ENCODE data around the gene SLC38A3.

SLC38A3 gene

DNA sequence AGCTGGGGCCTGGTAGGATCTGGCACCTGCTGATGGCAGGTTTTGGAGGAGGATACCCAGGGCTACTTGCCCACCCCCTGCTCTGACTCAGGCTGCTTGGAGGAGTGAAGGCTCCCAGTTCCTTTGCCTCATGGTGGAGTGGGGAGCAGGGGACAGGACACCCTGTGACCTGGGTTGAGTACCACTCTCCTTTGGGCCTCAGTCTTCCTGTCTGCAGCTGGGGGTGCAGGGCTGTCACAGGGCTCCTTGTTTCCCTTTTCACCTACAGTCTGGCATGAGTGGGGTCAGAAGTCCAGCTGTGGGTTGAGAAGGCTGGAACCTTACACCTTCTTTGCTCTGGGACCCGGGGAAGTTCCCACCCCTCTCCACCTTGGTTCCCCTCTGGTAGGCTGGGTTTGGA is 35.2 kb upstream of the SLC38A3 start:
- H3K27me3 ChIP-seq (ENCODE audit: control insufficient read depth, insufficient read depth, low read length) = no peaks in the 10 kb centered on the region
- peaks cover 11% of the 10 kb centered on the region for H3K36me3 ChIP-seq (ENCODE audit: control insufficient read depth, insufficient read depth, low read length)
- H3K4me3 ChIP-seq (ENCODE audit: low read depth, low read length) = no peak overlapping the region
- peaks cover 58% of the 10 kb centered on the region for H3K4me1 ChIP-seq (ENCODE audit: control insufficient read depth, insufficient read depth, low read length)
- no peak overlapping the region for H3K9ac ChIP-seq (ENCODE audit: low read length)
- H3K9me3 ChIP-seq (ENCODE audit: control insufficient read depth, insufficient read depth, low read depth, low read length) = no peaks in the 10 kb centered on the region
- H3K27ac ChIP-seq (ENCODE audit: low read depth, low read length) = no peak overlapping the region

DNA sequence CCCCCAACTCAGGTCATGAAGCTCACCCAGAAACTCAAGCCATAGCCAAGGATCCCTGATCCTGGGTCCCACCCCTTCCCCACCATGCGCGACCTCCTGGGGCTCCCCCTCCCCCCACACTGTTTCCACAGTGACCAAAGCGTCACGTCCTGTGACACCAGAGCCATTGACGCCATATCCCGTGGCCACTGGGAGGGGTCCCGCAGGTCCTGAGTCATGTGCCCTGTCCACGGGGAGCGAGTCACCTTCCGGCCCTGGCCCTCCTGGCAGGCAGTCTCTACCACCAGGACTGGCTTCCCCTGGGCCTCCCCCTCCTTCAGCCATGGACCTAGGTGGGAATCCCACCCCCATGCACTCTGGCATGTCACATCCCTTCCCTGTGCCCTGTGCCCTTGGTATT is 34.4 kb upstream of the SLC38A3 start:
- Histone ChIP-seq H3K36me3 (ENCODE audit: control insufficient read depth, insufficient read depth, low read length) (peaks cover 18% of the 10 kb centered on the region), H3K4me3 (ENCODE audit: low read depth, low read length) (no peak overlapping the region), H3K27me3 (ENCODE audit: control insufficient read depth, insufficient read depth, low read length) (no peaks in the 10 kb centered on the region), H3K9ac (ENCODE audit: low read length) (no peak overlapping the region), H3K4me1 (ENCODE audit: control insufficient read depth, insufficient read depth, low read length) (peaks cover 50% of the 10 kb centered on the region), H3K27ac (ENCODE audit: low read depth, low read length) (peak overlapping the region; percentile 33; the same call in 1 of the 2 replicates), H3K9me3 (ENCODE audit: control insufficient read depth, insufficient read depth, low read depth, low read length) (no peaks in the 10 kb centered on the region)

DNA sequence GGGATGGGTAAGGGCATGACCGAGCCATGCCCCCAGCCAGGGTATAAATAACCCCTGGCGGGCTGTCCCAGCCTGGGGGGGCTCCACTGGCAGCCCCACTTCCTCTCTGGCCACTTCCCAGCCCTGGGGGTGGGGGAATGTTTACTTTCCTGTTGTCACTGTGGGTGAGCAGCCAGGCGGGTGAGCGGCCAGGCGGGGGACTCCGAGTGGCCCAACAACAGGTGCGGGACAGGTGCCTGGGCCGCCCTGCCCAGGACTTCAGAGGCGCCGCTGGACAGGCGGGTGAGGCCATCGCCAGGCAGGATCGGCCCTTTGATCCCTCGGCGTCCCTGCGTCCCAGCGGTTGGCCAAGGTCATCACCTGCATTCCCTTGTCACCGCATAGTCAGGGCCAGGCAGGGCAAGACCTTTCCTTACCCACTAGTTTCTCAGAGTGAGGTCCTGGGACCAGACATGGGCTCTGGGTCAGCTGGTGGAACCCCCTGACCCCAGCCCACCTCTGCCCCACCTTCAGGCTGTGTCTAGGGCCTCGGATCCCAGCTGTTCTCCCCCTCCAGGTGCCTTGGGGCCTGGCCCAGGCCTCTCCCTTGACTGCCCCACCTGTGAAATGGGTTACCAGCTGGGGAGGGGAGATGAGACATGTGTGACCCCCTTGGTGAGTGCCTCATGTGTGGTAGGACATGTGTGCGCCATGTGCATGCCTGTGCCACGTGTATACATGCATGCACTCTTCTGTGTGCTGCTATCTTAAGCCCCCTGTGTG is 33.4 kb upstream of the SLC38A3 start:
- Histone ChIP-seq H3K27me3 (ENCODE audit: control insufficient read depth, insufficient read depth, low read length) (no peaks in the 10 kb centered on the region), H3K9me3 (ENCODE audit: control insufficient read depth, insufficient read depth, low read depth, low read length) (no peaks in the 10 kb centered on the region), H3K36me3 (ENCODE audit: control insufficient read depth, insufficient read depth, low read length) (peaks cover 27% of the 10 kb centered on the region), H3K27ac (ENCODE audit: low read depth, low read length) (no peak overlapping the region), H3K4me1 (ENCODE audit: control insufficient read depth, insufficient read depth, low read length) (peaks cover 40% of the 10 kb centered on the region), H3K4me3 (ENCODE audit: low read depth, low read length) (no peak overlapping the region), H3K9ac (ENCODE audit: low read length) (no peak overlapping the region)

DNA sequence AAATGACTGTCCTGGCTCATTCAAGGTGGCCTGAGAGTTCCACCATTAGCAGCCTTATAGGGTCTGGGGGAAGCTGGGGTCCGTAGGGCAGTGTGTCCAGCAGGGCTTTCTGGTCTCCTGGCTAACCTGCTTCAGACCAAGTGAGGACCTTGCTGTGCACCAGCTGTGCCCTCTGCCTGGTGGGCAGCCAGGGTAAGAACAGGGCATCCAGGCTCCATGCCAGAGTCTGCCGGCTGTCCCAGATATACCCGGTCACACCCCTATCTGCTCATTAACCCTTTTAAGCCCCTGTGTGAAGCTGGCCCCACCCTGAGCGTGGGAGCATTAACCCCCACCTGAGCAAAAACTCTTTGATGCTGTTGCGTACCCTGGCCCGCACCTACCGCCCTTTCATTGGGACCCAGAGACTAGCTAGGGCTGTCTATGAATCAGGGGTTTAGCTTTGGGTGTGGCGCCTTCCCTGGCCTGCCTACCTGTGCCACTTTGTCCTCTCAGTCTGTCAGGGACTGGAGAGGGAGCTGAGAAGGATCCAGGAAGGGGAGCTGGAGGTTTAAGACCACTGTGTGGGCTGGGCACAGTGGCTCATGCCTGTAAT is 32.3 kb upstream of the SLC38A3 start:
- peaks cover 31% of the 10 kb centered on the region; the same call in 1 of the 2 replicates for H3K4me1 ChIP-seq (ENCODE audit: control insufficient read depth, insufficient read depth, low read length)
- H3K36me3 ChIP-seq (ENCODE audit: control insufficient read depth, insufficient read depth, low read length) = peaks cover 35% of the 10 kb centered on the region
- no peaks in the 10 kb centered on the region for H3K9me3 ChIP-seq (ENCODE audit: control insufficient read depth, insufficient read depth, low read depth, low read length)
- H3K4me3 ChIP-seq (ENCODE audit: low read depth, low read length) = no peak overlapping the region
- H3K9ac ChIP-seq (ENCODE audit: low read length) = no peak overlapping the region
- no peak overlapping the region for H3K27ac ChIP-seq (ENCODE audit: low read depth, low read length)
- no peaks in the 10 kb centered on the region for H3K27me3 ChIP-seq (ENCODE audit: control insufficient read depth, insufficient read depth, low read length)

DNA sequence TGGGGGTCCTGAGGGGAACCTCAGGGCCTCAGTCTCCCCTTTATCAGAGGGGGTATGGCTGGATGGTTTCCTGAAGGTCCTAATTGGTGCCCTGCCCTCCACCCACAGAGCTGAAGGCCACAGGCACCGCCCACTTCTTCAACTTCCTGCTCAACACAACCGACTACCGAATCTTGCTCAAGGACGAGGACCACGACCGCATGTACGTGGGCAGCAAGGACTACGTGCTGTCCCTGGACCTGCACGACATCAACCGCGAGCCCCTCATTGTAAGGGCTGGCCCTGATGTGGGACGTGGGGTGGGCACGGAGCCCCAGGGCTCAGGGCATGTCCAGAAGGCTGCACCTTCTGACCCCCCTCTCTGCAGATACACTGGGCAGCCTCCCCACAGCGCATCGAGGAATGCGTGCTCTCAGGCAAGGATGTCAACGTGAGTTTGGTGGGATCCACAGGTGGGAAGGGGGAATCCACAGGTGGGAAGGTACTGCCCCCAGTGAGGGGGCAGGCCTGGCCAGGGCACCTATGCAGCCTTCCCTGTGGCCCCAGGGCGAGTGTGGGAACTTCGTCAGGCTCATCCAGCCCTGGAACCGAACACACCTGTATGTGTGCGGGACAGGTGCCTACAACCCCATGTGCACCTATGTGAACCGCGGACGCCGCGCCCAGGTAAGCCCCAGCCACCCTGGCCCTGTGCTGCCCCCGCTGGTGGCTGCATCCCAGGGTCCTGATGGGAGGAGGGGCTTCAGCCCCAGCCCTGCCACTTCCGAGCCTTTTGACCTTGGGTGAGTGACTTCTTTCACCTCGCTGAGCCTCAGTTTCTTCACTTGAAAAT is 31.2 kb upstream of the SLC38A3 start:
- Histone ChIP-seq H3K27me3 (ENCODE audit: control insufficient read depth, insufficient read depth, low read length) (no peaks in the 10 kb centered on the region), H3K4me3 (ENCODE audit: low read depth, low read length) (no peak overlapping the region), H3K9me3 (ENCODE audit: control insufficient read depth, insufficient read depth, low read depth, low read length) (no peaks in the 10 kb centered on the region), H3K4me1 (ENCODE audit: control insufficient read depth, insufficient read depth, low read length) (peaks cover 20% of the 10 kb centered on the region; the same call in 1 of the 2 replicates), H3K27ac (ENCODE audit: low read depth, low read length) (no peak overlapping the region), H3K9ac (ENCODE audit: low read length) (no peak overlapping the region), H3K36me3 (ENCODE audit: control insufficient read depth, insufficient read depth, low read length) (peaks cover 35% of the 10 kb centered on the region)

DNA sequence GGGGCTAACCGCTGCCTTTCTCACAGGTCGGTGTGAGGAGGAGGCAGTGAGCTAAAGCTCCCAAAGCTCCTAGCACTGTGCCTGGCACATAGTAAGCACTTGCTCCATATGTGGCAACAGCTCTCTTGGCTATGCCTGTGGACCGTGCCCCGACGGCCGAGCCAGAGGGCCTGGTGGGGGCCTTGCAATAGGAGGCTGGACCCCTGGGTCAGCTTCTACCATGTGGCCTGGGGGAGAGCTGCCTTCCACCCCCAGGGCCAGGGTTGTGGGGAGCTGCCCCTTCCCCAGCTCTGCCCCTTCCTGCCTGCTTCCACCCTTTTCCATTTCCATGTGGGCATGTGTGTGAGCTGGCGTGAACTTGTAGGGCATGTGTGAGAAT is 30.6 kb upstream of the SLC38A3 start:
- no peaks in the 10 kb centered on the region for H3K27me3 ChIP-seq (ENCODE audit: control insufficient read depth, insufficient read depth, low read length)

DNA sequence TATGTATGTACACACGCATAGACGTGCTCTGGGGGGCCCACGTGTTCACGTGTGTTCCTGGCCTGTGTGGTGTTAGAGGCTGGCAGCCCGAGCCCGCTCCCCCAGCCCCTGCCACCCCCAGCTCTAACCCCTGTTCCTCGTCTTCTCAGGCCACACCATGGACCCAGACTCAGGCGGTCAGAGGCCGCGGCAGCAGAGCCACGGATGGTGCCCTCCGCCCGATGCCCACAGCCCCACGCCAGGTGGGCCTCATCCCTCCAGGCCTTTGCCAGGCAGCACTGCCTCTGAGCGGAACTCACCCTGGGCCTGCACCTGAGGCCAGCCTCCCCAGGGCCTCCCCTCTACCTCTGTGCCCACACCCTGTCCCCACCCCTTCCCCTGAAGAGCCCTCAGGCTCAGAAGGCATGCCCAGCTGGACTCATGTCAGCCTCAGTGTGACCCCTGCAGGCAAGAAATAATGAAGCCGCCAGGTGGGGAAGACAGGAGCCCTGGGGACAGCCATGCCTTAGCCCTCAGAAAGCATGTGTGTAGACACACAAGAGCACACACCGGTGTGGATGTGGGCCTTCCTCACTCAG is 30.0 kb upstream of the SLC38A3 start:
- Histone ChIP-seq H3K9ac (ENCODE audit: low read length) (no peak overlapping the region), H3K4me3 (ENCODE audit: low read depth, low read length) (no peak overlapping the region), H3K36me3 (ENCODE audit: control insufficient read depth, insufficient read depth, low read length) (peaks cover 35% of the 10 kb centered on the region), H3K27ac (ENCODE audit: low read depth, low read length) (no peak overlapping the region), H3K9me3 (ENCODE audit: control insufficient read depth, insufficient read depth, low read depth, low read length) (no peaks in the 10 kb centered on the region), H3K27me3 (ENCODE audit: control insufficient read depth, insufficient read depth, low read length) (no peaks in the 10 kb centered on the region), H3K4me1 (ENCODE audit: control insufficient read depth, insufficient read depth, low read length) (peaks cover 18% of the 10 kb centered on the region; the same call in 1 of the 2 replicates)

More for the DNA sequence above, 30.6 kb upstream of the SLC38A3 start:
- peaks cover 20% of the 10 kb centered on the region; the same call in 1 of the 2 replicates for H3K4me1 ChIP-seq (ENCODE audit: control insufficient read depth, insufficient read depth, low read length)
- no peaks in the 10 kb centered on the region for H3K9me3 ChIP-seq (ENCODE audit: control insufficient read depth, insufficient read depth, low read depth, low read length)
- H3K4me3 ChIP-seq (ENCODE audit: low read depth, low read length) = no peak overlapping the region
- H3K9ac ChIP-seq (ENCODE audit: low read length) = no peak overlapping the region
- H3K36me3 ChIP-seq (ENCODE audit: control insufficient read depth, insufficient read depth, low read length) = peaks cover 35% of the 10 kb centered on the region
- H3K27ac ChIP-seq (ENCODE audit: low read depth, low read length) = no peak overlapping the region

DNA sequence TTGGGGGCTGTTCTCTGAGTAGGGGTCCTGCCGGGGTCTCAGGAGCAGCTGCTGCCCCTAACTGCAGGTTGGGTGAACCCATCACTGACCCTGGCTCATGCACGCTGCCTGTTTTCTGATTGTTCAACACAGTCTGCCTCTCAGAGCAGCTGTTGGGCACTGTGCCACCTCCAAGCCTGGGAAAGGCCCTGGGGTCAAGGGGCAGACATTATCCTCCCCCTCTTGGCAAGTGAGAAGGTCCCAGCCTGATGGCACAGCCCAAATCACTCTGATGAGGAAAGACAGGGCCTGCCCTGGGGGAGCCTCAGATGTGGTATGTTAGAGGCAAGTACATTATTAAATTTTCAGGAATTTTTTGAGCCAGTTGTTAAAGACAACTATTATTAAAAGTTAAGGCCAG is 27.7 kb upstream of the SLC38A3 start:
- Histone ChIP-seq H3K4me3 (ENCODE audit: low read depth, low read length) (no peak overlapping the region), H3K9me3 (ENCODE audit: control insufficient read depth, insufficient read depth, low read depth, low read length) (no peaks in the 10 kb centered on the region), H3K36me3 (ENCODE audit: control insufficient read depth, insufficient read depth, low read length) (peaks cover 39% of the 10 kb centered on the region), H3K27me3 (ENCODE audit: control insufficient read depth, insufficient read depth, low read length) (no peaks in the 10 kb centered on the region), H3K4me1 (ENCODE audit: control insufficient read depth, insufficient read depth, low read length) (peaks cover 6% of the 10 kb centered on the region; the same call in 1 of the 2 replicates), H3K27ac (ENCODE audit: low read depth, low read length) (no peak overlapping the region), H3K9ac (ENCODE audit: low read length) (no peak overlapping the region)

DNA sequence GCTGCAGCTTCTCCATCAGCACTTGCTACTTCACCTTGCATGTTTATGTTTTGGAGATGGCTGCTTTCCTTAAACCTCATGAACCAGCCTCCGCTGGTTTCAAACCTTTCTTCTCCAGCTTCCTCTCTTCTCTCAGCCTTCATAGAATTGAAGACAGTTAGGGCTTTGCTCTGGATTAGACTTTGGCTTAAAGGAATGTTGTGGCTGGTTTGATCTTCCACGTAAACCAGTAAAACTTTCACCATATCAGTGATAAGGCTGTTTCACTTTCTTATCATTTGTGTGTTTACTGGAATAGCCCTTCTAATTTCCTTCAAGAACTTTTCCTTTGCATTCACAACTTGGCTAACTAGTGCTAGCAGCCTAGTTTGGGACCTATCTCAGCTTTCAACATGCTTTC is 25.4 kb upstream of the SLC38A3 start:
- Histone ChIP-seq H3K4me3 (ENCODE audit: low read depth, low read length) (no peak overlapping the region), H3K27ac (ENCODE audit: low read depth, low read length) (no peak overlapping the region), H3K27me3 (ENCODE audit: control insufficient read depth, insufficient read depth, low read length) (no peaks in the 10 kb centered on the region), H3K9ac (ENCODE audit: low read length) (no peak overlapping the region), H3K4me1 (ENCODE audit: control insufficient read depth, insufficient read depth, low read length) (no peaks in the 10 kb centered on the region), H3K9me3 (ENCODE audit: control insufficient read depth, insufficient read depth, low read depth, low read length) (no peaks in the 10 kb centered on the region), H3K36me3 (ENCODE audit: control insufficient read depth, insufficient read depth, low read length) (peaks cover 45% of the 10 kb centered on the region)

DNA sequence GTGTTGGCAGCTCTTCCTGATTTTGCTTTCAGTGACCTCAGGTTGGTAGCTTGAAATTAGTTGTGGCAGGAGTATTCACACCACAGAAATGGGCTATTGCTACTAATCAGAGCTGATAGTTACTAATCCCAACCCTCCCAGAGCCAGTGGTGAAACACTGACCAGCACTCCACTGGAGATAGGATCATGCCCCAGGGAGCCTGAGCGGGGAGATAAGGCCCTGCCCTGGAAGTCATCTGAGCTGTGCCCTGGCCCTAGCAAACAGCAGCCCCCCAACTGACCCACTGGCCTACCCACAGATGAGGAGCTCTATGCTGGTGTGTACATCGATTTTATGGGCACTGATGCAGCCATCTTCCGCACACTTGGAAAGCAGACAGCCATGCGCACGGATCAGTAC is 23.1 kb upstream of the SLC38A3 start:
- H3K36me3 ChIP-seq (ENCODE audit: control insufficient read depth, insufficient read depth, low read length) = peaks cover 46% of the 10 kb centered on the region
- no peak overlapping the region for H3K4me3 ChIP-seq (ENCODE audit: low read depth, low read length)

More for the DNA sequence above, 23.1 kb upstream of the SLC38A3 start:
- H3K27me3 ChIP-seq (ENCODE audit: control insufficient read depth, insufficient read depth, low read length) = no peaks in the 10 kb centered on the region
- no peak overlapping the region for H3K9ac ChIP-seq (ENCODE audit: low read length)
- H3K4me1 ChIP-seq (ENCODE audit: control insufficient read depth, insufficient read depth, low read length) = no peaks in the 10 kb centered on the region
- no peak overlapping the region for H3K27ac ChIP-seq (ENCODE audit: low read depth, low read length)
- no peaks in the 10 kb centered on the region for H3K9me3 ChIP-seq (ENCODE audit: control insufficient read depth, insufficient read depth, low read depth, low read length)

Data from HUES6 (cell line).